UCSD-AML1 (cell line): ENCODE data around the gene STRN.
A peak's percentile ranks its signal among the peaks of the same experiment; 100 is the strongest.
"Not testable (repeated sequence)": the region's sequence is repeated elsewhere in the genome, so short reads cannot be mapped to it uniquely, and the experiment has no call there.

ENCODE experiments used
- DNase-seq: peaks from one replicate; lab custom pipeline; 2025; ENCODE audit not compliant: unreplicated experiment; lab: John Stamatoyannopoulos, UW

The STRN gene, protein sequence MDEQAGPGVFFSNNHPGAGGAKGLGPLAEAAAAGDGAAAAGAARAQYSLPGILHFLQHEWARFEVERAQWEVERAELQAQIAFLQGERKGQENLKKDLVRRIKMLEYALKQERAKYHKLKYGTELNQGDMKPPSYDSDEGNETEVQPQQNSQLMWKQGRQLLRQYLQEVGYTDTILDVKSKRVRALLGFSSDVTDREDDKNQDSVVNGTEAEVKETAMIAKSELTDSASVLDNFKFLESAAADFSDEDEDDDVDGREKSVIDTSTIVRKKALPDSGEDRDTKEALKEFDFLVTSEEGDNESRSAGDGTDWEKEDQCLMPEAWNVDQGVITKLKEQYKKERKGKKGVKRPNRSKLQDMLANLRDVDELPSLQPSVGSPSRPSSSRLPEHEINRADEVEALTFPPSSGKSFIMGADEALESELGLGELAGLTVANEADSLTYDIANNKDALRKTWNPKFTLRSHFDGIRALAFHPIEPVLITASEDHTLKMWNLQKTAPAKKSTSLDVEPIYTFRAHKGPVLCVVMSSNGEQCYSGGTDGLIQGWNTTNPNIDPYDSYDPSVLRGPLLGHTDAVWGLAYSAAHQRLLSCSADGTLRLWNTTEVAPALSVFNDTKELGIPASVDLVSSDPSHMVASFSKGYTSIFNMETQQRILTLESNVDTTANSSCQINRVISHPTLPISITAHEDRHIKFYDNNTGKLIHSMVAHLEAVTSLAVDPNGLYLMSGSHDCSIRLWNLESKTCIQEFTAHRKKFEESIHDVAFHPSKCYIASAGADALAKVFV

DNA sequence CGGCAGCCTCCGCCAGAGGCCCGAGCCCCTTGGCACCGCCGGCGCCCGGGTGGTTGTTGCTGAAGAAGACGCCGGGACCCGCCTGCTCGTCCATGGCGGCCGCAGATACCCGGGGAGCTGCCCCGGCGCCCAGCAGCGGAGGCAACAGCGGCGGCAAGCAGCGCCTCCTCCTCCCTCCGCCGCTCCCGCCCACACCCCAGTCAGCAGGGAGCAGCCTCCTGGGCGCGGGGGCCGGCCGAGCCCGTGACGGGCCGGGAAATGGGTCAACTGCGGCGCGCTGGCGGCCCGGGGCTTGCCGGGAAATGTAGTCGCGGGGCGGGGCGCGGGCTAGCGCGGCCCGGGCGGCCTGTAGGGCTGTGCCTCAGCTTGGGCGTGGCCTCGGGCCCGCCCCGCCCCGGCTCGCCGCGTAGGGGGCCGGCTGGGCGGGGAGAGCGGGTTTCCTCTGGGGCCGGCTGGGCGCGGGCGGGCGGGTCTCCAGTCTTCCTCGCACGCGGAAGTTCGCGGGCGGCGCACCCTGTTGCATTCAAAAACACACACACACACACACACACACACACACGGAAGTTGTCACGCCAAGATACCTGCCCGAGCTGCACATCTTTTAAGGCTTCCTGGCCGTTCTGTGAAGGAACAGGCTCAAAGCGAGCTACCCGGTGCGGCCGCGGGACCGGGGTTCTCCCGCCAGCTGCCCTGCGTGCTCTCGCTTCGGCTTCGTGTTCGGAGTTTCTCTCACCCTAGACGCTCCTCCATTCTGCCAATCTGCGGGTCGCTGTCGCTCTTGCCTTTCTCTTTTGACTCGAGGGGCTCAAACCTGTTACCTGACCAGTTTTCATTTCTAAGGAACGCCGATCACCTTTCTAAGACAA is at the start of gene STRN:
Gene STRN, minus strand, starts transcription at position 167 of the 866 bp plus-strand sequence. Its CDS starts 73 bp downstream, at position 94.
- peak; percentile 99 for DNase-seq

DNA sequence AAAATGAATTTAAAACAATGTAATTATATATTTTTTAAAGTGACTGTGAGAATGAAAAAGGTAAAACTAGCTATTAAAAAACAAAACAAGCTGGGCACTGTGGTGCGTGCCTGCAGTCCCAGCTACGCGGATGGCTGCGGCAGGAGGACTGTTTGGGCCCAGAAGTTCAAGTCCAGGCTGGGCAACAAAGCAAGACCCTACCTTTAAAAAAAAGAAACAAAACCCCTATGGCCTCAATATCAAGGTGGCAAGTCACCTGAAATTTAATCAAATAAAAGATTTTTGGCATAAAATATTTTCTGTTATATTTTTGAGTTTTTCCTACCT is 46.9 kb upstream of the STRN start:
- DNase-seq = no peak

GRCh38 chr2:37011130-37011529 is 44.8 kb upstream of the STRN start:
- no peak for DNase-seq

GRCh38 chr2:37005118-37005868 is 39.0 kb upstream of the STRN start:
- DNase-seq = no peak

DNA sequence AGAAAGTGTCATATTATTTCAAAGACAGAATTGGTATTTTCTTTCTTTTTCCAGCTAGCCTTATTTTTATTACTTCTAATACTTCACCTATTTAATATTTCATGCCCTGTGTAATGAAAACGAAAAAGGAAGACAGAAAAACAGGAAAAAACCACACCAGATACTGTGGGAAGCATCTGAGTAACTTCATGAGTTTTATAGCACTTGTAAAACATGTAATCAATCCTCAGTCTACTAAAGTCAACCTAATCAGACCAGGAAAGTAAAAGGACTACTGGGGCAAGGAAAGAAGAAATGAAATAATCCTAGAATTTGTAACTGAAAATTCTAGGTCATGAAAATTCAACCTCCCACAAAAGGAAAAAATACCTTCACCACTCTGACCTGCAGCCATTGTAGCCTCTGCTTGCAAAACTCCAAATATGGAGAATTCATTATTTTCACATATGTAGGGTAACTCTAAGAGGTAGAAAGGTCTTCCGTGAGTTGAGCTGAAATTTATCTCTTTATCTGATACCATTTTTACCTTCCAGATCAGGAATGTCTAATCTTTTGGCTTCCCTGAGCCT is 34.7 kb upstream of the STRN start:
- no peak for DNase-seq

GRCh38 chr2:37000318-37000717 is 34.0 kb upstream of the STRN start:
- no peak for DNase-seq

- not testable (repeated sequence) for DNase-seq
Observed at GRCh38 chr2:36999416-36999815, 33.1 kb upstream of the STRN start.

DNA sequence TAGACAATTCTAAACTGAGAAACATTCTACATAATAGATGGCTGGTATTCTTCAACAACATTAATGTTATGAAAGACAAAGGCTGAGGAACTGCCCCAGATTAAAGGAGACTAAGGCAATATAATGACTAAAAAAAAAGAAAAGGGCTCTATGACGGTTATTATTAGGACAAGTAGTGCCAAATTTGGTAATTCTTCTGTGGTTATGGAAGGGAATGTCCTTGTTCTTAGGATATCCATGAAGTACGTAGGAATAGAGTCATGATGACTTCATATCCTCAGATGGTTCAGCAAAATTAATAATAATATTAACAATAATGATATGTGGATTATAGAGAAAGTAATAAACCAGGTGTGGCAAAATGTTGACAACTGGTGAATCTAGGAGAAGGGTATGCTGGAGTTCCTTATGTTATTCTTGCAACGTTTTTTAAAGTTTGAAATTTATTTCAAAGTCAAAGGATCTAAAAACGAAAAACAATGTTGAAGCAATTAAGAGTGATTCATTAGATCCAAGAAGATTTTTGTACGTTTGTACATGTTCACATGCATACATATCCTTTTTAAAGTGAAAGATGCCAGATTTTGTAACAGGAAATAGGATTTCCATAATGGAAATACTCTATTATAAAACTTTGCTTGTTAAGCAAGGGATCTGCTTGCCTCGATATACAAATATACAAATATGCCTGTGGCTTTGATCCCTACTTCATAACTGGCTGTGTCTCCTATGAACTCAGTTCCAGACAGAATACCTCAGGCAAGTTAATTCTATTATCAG is 27.7 kb upstream of the STRN start:
- DNase-seq = no peak

- DNase-seq = no peak
Observed at GRCh38 chr2:36988008-36988407, 21.7 kb upstream of the STRN start.

DNA sequence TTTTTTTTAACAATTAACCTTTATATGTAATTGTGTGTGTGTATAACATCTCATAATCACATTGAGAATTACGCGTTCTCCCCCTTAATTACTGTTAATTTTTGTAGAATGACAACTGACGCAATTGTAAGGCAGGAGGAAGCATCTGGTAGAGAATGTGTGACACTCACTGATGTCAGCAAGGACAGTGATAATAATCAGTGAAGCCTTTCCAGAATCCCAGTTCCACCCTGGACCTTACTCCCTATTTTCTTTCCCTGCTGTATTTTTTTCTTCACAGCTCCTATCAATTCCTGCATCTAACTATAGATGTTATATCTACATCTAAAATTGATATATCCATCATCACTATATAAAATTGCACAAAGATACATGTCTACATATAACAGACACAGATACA is 16.1 kb upstream of the STRN start:
- DNase-seq = no peak

DNA sequence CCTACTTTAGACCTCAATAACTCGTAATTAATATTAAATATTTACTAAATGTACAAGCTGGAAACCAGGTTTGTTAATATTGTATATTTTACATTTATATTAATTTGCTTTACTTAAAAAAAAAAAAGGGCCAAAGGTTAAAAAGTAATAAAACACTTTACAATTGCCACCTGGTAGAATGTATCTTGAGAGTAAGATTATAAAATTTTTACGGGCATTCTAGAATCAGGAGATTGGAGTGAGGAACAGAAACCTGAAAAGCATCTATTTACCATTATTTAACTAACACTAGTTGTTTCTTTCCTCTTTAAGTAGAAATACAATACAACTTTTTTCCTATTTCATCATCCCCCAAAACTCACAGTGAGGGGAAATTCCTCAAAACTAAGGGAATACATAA is 15.6 kb upstream of the STRN start:
- DNase-seq = no peak

DNA sequence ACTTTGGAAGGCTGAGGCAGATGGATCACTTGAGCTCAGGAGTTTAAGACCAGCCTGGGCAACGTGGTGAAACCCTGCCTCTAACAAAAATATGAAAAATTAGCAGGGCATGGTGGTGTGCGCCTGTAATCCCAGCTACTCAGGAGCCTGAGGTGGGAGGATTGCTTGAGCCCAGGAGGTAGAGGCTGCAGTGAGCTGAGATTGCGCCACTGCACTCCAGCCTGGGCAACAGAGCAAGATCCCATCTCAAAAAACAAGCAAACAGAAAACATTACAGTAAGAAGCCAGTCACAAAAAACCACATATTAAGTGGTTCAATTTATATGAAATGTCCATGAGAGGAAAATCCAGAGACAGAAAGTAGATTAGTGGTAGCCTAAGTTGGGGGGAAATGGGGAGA is 12.7 kb upstream of the STRN start:
- not testable (repeated sequence) for DNase-seq

GRCh38 chr2:36976065-36976464 is 9.7 kb upstream of the STRN start:
- DNase-seq = no peak

DNA sequence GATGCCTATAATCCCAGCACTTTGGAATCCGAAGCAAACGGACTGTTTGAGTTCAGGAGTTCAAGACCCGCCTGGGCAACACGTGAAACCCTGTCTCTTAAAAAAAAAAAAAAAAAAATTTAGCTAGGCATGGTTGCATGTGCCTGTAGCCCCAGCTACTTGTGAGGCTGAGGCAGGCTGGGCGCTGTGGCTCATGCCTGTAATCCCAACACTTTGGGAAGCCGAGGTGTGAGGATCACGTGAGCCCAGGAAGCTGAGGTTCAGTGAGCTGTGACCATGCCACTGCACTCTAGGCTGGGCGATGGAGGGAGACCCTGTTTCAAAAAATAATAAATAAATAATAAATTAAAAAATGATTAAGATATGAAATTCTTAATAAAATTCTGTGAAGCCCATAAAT is 9.0 kb upstream of the STRN start:
- DNase-seq = no peak

GRCh38 chr2:36973320-36973719 is 7.0 kb upstream of the STRN start:
- DNase-seq = no peak

DNA sequence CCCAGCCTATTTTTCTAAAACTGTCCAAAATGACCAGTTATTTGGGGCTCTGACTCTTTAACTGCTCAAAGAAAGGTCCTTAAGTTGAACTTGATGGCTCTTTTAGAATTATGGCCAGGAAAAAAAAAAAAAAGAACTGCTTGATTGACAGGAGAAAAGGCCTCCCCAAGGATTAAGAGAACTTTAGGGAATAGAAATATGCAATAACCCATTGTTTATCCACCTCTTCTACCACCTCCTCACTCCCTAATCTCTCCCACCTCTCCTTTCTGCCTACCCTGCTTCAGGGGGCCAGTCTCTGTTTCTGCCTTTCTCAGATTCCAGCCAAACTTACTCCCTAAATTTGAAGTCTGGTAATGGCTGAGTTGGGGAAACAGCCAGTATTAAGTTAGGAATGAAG is 5.7 kb upstream of the STRN start:
- DNase-seq = no peak

GRCh38 chr2:36967236-36967876 is 1.0 kb upstream of the STRN start:
- DNase-seq = peak; percentile 22

DNA sequence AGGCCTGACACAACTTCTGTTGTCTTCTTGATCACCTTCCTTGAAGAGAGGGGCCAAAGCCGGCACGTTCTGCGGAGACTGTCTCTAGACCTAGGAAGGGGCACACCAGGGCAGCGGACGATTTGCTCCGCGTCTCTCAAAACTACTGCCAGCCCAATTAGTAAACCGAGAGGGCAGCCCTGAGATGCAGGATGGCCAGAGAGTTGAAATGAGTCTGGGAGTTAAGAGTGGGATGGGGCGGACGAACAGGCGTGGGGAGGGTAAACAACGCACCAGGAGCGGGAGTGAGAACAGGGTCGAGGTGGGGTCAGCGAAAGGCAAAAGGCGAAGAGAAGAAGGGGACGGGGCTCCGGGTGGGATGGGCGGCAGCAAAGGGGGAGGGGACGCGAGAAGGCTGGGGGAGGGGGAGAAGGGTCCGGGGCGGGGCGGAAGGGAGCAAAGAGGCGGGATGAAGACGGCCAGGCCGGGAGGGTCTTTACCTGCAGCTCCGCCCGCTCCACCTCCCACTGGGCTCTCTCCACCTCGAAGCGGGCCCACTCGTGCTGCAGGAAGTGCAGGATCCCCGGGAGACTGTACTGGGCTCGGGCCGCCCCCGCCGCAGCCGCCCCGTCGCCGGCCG is 476 bp downstream of the STRN start:
- peak; percentile 71 for DNase-seq

GRCh38 chr2:36965206-36965605 is 1.1 kb downstream of the STRN start:
- DNase-seq = no peak
